ENCODE data around the gene ZNF248.

Gene ZNF248

DNA sequence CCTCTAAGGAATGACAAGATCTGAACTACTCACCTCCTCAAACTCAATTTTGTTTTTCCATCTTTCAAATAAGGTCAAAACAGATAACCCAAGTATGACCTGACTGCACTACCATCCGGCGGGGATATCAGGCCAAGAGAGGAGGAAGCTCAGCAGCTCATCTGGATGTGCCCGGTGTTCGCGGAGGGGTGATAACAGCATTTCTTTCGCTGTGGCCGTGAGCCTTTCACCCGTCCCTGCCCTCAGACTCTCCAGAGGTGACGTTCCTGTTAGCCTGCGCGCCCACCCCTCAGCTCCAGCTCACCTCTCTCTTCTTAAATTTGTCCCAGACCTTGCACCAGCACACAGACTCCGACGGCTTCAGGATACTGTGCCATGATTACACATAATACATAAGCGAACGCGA is 526 bp downstream of the ZNF248 start:
- FAIRE-seq (no peak), DNase-seq (ENCODE audit: insufficient read length, low spot score) (no peak)
- TF ChIP-seq, protein P1, sequence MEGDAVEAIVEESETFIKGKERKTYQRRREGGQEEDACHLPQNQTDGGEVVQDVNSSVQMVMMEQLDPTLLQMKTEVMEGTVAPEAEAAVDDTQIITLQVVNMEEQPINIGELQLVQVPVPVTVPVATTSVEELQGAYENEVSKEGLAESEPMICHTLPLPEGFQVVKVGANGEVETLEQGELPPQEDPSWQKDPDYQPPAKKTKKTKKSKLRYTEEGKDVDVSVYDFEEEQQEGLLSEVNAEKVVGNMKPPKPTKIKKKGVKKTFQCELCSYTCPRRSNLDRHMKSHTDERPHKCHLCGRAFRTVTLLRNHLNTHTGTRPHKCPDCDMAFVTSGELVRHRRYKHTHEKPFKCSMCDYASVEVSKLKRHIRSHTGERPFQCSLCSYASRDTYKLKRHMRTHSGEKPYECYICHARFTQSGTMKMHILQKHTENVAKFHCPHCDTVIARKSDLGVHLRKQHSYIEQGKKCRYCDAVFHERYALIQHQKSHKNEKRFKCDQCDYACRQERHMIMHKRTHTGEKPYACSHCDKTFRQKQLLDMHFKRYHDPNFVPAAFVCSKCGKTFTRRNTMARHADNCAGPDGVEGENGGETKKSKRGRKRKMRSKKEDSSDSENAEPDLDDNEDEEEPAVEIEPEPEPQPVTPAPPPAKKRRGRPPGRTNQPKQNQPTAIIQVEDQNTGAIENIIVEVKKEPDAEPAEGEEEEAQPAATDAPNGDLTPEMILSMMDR (IDR thresholded peaks at IDR 0.05; ENCODE audit: insufficient read depth, missing control alignments) = no peak

DNA sequence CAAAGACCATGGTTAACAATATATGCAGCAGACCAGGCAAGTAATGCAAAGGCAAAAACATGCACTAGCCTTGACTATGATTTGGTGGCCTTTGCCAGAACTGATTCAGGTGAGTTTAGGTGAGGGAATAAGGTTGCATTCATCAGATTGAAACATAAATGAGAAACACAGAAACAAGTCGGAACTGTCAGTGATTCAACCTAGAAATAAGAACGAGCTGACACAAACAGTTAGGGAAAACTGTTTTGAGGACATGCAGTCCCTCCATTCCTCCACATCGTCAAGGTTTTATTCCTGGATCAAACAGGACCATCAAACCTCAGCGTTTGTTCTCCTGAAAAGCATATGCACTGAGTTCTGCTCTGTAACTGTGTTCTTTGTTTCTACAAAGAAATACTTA is 1.8 kb downstream of the ZNF248 start:
- no peak for FAIRE-seq
- DNase-seq (ENCODE audit: insufficient read length, low spot score) = no peak
- TF ChIP-seq, protein P1 (IDR thresholded peaks at IDR 0.05; ENCODE audit: insufficient read depth, missing control alignments) = no peak

DNA sequence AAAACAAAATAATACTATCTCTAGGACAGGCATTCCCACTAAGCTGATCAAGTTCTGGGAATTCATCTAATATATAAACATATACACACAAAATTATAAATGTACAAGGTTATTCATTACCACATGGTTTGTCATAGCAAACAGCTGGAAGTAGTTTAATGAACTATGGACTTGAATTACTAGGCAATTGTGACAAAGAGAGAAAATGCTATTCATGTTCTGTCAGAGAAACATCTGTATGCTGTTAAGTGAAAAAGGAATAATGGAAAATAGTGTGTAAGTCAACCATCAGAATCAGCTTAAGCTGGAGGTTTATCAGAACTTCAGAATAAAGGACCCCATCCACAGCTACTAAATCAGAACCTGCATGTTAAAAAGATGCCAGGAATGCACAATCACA is 2.8 kb downstream of the ZNF248 start:
- DNase-seq (ENCODE audit: insufficient read length, low spot score) (no peak), FAIRE-seq (no peak)
- TF ChIP-seq, protein P1 (IDR thresholded peaks at IDR 0.05; ENCODE audit: insufficient read depth, missing control alignments) = no peak

DNA sequence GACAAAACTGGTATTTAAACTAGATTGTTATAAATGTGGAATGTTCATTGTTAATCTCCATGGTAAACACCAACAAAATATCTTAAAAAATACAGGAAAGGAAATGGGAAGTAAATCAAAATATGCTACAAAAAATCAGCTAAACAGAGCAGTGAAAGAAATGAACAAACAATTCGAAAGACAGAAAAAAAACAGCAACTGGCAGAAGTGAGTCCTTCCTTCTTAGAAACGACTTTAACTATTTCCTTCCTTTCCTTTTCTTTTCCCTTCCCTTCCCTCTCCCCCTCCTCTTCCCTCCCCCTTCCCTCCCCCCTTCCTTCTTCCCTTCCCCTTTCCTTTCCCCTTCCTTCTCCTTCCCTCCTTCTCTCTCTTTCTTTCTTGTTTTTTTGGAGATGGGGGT is 12.8 kb downstream of the ZNF248 start:
- DNase-seq (ENCODE audit: insufficient read length, low spot score) = no peak
- TF ChIP-seq, protein P1 (IDR thresholded peaks at IDR 0.05; ENCODE audit: insufficient read depth, missing control alignments) = no peak
- FAIRE-seq = no peak

DNA sequence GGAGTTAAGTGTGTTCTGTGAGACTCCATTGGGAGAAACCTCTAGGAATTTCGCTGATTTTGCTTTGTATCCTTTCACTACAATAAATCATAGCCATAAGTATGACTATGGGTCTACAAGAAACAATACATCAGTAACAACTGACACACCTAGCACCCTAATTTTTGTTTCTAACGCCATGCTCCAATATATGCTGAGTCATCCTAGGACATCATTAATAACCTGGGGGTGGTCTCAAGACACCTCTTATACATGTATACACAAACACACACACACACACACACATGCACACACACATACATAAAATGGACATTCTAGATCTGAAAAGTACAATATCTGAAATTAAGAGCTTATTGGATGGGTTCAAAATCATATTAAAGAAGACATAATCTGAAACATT is 18.2 kb downstream of the ZNF248 start:
- DNase-seq (ENCODE audit: insufficient read length, low spot score) (no peak), FAIRE-seq (no peak)
- TF ChIP-seq, protein P1 (IDR thresholded peaks at IDR 0.05; ENCODE audit: insufficient read depth, missing control alignments) = no peak

DNA sequence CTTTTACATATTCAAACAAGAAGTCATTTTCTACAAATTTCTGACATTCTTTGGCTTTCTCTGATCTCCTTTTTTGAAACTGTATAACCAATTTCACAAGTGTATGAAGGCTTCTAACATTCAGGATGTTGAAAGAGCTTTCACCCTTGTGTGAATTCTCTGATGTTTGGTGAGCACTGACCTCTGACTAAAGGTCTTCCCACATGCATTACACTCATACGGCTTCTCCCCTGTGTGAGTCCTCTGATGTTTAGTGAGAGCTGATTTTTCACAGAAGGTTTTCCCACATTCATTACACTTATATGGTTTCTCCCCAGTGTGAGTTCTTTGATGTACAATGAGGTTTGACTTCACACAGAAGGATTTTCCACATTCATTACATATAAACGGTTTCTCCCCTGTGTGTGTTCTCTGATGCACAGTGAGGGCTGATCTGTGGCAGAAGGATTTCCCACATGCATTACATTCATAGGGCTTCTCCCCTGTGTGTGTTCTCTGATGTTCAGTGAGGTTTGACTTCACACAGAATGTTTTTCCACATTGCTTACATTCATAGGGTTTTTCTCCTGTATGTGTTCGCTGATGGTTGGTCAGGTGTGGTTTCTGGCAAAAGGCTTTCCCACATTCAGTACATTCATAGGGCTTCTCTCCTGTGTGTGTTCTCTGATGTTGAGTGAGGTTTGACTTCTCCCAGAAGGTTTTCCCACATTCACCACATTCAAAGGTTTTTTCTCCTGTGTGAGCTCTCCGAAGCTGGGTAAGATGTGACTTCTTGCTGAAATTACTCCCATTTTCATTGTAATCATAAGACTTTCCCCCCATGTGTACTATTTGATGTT is 25.7 kb downstream of the ZNF248 start:
- TF ChIP-seq, protein P1 (IDR thresholded peaks at IDR 0.05; ENCODE audit: insufficient read depth, missing control alignments) = no peak
- no peak for FAIRE-seq
- DNase-seq (ENCODE audit: insufficient read length, low spot score) = no peak

DNA sequence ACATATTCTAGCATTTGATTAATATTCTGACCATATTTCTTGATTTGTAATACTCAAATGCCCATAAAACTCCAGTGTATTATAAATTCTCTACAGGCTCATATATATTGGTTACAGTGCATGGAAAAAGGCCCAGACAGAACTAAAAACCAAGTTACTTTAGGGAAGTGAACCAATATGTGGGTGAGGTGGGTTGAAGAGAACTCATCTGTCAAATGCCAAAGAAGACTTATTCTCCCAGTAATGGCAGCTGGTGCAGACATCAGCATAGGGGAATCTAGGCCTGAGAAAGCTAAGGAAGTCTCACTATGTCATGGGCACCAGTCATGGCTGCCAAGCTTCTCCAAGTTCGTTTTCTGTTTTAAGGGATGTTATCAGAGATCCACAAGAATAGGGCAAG is 30.6 kb downstream of the ZNF248 start:
- DNase-seq (ENCODE audit: insufficient read length, low spot score) (no peak), FAIRE-seq (no peak)
- TF ChIP-seq, protein P1 (IDR thresholded peaks at IDR 0.05; ENCODE audit: insufficient read depth, missing control alignments) = no peak
